Endothelial cell of umbilical vein (primary cell): ENCODE results near the gene SLAMF6. TPM values are rescaled to one million over a fixed set of nuclear protein-coding genes. Genes with fewer than 3 reads are reported as not detected.
A peak's percentile ranks its signal among the peaks of the same experiment; 100 is the strongest.

ENCODE experiments used
- BruUV-seq: library from RNA; stranded (reverse); fragments of 400-500 nt; replicated peaks from 2 replicates; lab custom pipeline; 2021; lab: Mats Ljungman, UMichigan
- CTCF ChIA-PET: fragments of 300-600, 350-600 bp; sonication (Branson Sonifier 250); formaldehyde crosslinking; loops from one replicate; lab custom pipeline; 2021; ENCODE audit warnings: antibody characterized with exemption, inconsistent platforms; lab: Charles Lee
- POLR2A ChIA-PET: fragments of 300-600, 350-600 bp; sonication (Branson Sonifier 250); formaldehyde crosslinking; loops from one replicate; lab custom pipeline; 2021; ENCODE audit warnings: antibody characterized with exemption, inconsistent platforms; lab: Charles Lee
- DNase-seq: peaks from one replicate; pipeline ENCODE4 v3.0.0-alpha.2; 2011; ENCODE audit warnings: low read depth, low spot score
- FAIRE-seq: peaks from 2 replicates; lab custom pipeline; 2011; peaks lifted over from hg19 to GRCh38; lab: Jason Lieb, UNC
- H2AFZ ChIP-seq: 2 replicates; pipeline ENCODE4 v1.6.0; 2012; ENCODE audit warnings: low read depth, low read length, control low read depth, inconsistent platforms
- H3K27ac ChIP-seq: 2 replicates; pipeline ENCODE4 v1.5.1; 2011; ENCODE audit warnings: low read depth, mild to moderate bottlenecking, control low read depth, low read length, moderate library complexity; ENCODE audit not compliant: insufficient read depth
- H3K27me3 ChIP-seq, 2 experiments: 2 replicates each; pipeline versions ENCODE4 v1.6.0 to v1.6.1; 2011; ENCODE audit warnings: low read length in 2 of 2, mixed read lengths in 1 of 2; ENCODE audit not compliant: control insufficient read depth in 2 of 2, insufficient read depth in 2 of 2
- H3K36me3 ChIP-seq, 2 experiments: 2 replicates in 1 of 2; 3 replicates in 1 of 2; pipeline ENCODE4 v1.5.1; 2011; ENCODE audit warnings: low read length in 2 of 2, mild to moderate bottlenecking in 1 of 2, moderate library complexity in 1 of 2; ENCODE audit not compliant: control insufficient read depth in 2 of 2, insufficient read depth in 2 of 2; ENCODE audit errors: extremely low read depth in 1 of 2
- H3K4me1 ChIP-seq: 3 replicates; pipeline ENCODE4 v1.5.1; 2011; ENCODE audit warnings: mild to moderate bottlenecking, low read length; ENCODE audit not compliant: control insufficient read depth, insufficient read depth; ENCODE audit errors: extremely low read depth
- H3K4me2 ChIP-seq: 2 replicates; pipeline ENCODE4 v1.6.1; 2011; ENCODE audit warnings: low read length, control low read depth, mixed read lengths; ENCODE audit not compliant: insufficient read depth
- H3K4me3 ChIP-seq, 3 experiments: fragments of 200-600 bp in 1 of 3; sonication (generic), shearing (Covaris generic) in 1 of 3; replicated peaks in 1 of 3; 2 replicates each; pipeline ENCODE4 v1.5.1; 2011 to 2016; ENCODE audit warnings: control low read depth in 3 of 3, low read length in 3 of 3, mild to moderate bottlenecking in 2 of 3, inconsistent platforms in 1 of 3, low read depth in 1 of 3, moderate library complexity in 1 of 3; ENCODE audit not compliant: insufficient read depth in 1 of 3
- H3K79me2 ChIP-seq: 2 replicates; pipeline ENCODE4 v1.6.0; 2012; ENCODE audit warnings: low read length, inconsistent platforms; ENCODE audit not compliant: control insufficient read depth, insufficient read depth
- H3K9ac ChIP-seq: replicated peaks from 2 replicates; pipeline ENCODE3; 2011; ENCODE audit warnings: low read length, control low read depth; ENCODE audit not compliant: insufficient read depth; ENCODE audit errors: extremely low read depth
- H3K9me1 ChIP-seq: replicated peaks from 3 replicates; pipeline ENCODE4 v1.6.0; 2011; ENCODE audit warnings: mild to moderate bottlenecking, low read length; ENCODE audit not compliant: control insufficient read depth, insufficient read depth; ENCODE audit errors: extremely low read depth
- H3K9me3 ChIP-seq: replicated peaks from 2 replicates; pipeline ENCODE4 v1.5.1; 2012; ENCODE audit warnings: low read length, inconsistent platforms; ENCODE audit not compliant: control insufficient read depth, insufficient read depth
- H4K20me1 ChIP-seq: replicated peaks from 2 replicates; pipeline ENCODE3; 2011; ENCODE audit warnings: mild to moderate bottlenecking, low read length; ENCODE audit not compliant: control insufficient read depth, insufficient read depth; ENCODE audit errors: extremely low read depth
- CTCF ChIP-seq, 2 donors: IDR thresholded peaks; 1 replicate in 1 of 2; 2 replicates in 1 of 2; pipeline ENCODE4 v1.5.1; 2011; ENCODE audit warnings: low read length in 2 of 2, mild to moderate bottlenecking in 2 of 2, moderate library complexity in 2 of 2, control low read depth in 1 of 2, inconsistent platforms in 1 of 2, low read depth in 1 of 2; ENCODE audit not compliant: insufficient read depth in 1 of 2; ENCODE audit errors: extremely low read depth in 1 of 2
- EZH2 ChIP-seq: IDR thresholded peaks from 2 replicates; pipeline ENCODE4 v1.6.1; 2012; ENCODE audit warnings: borderline replicate concordance, low read depth, mild to moderate bottlenecking, moderate library complexity, low read length, inconsistent platforms; ENCODE audit not compliant: severe bottlenecking
- FOS ChIP-seq: IDR thresholded peaks from 2 replicates; pipeline ENCODE4 v1.6.1; 2011; ENCODE audit warnings: mild to moderate bottlenecking, low read length, moderate library complexity, borderline replicate concordance; ENCODE audit not compliant: insufficient read depth
- GATA2 ChIP-seq: IDR thresholded peaks from 2 replicates; pipeline ENCODE4 v1.7.0; 2011; ENCODE audit warnings: low read depth, mild to moderate bottlenecking, moderate library complexity, mixed read lengths, low read length; ENCODE audit not compliant: insufficient read length, insufficient read depth
- JUN ChIP-seq: IDR thresholded peaks from 2 replicates; pipeline ENCODE4 v1.6.1; 2011; ENCODE audit warnings: borderline replicate concordance, low read depth; ENCODE audit not compliant: insufficient read length, insufficient read depth
- MAX ChIP-seq: IDR thresholded peaks from 2 replicates; pipeline ENCODE4 v1.6.1; 2011; ENCODE audit not compliant: insufficient read depth, insufficient read length
- MYC ChIP-seq: IDR thresholded peaks from one replicate; pipeline ENCODE4 v1.6.1; 2011; ENCODE audit warnings: mild to moderate bottlenecking, low read depth, low read length
- POLR2A ChIP-seq: IDR thresholded peaks from 2 replicates; pipeline ENCODE4 v1.6.1; 2012; ENCODE audit warnings: low read depth, mild to moderate bottlenecking, control low read depth, low read length
- POLR2AphosphoS5 ChIP-seq: IDR thresholded peaks from 2 replicates; pipeline ENCODE4 v1.6.1; 2012; ENCODE audit warnings: low read depth, mild to moderate bottlenecking, control low read depth, low read length, moderate library complexity; ENCODE audit not compliant: insufficient read depth
- dilution Hi-C: fragments of 300-500 bp; cut with MboI; formaldehyde crosslinking; loops from one replicate; pipeline ENCODE4 v1.15.0; 2019; ENCODE audit warnings: low sequenced_read_pairs; ENCODE audit not compliant: extremely low pct_ligation_motif_present
- intact Hi-C: fragments of 100-400 bp; cut with micrococcal nuclease; formaldehyde crosslinking; loops from one replicate; pipeline ENCODE4 v1.10.0; 2022
- polyA plus RNA-seq, 4 experiments: library from polyadenylated mRNA; depleted of rRNA in 3 of 4; stranded (reverse) in 3 of 4; unstranded in 1 of 4; fragments of >200 nt; gene quantifications; 2 replicates each; pipeline versions ENCODE4 v1.2.1 to v1.2.3, GENCODE V29; 2011 to 2012; ENCODE audit warnings: missing spikeins in 1 of 4
- total RNA-seq: library from RNA; stranded (reverse); gene quantifications from 2 replicates; pipeline ENCODE4 v1.2.3, GENCODE V29; 2021

The SLAMF6 gene
- total and polyA plus RNA-seq, 2 donors (not counting 3 experiments of a cell fraction or from before 2014, with no cell fraction given), result not detected

- H3K27me3 ChIP-seq, result no peaks in the 10 kb centered on the region
- ChIA-PET POLR2A (no interaction called here), CTCF (no interaction called here)
- no peak overlapping the region for H2AFZ ChIP-seq
- DNase-seq, result no peak
- no peak overlapping the region for H3K4me2 ChIP-seq
- no peaks in the 10 kb centered on the region for H3K9me1 ChIP-seq
- H3K79me2 ChIP-seq, result no peaks in the 10 kb centered on the region
- H3K9me3 ChIP-seq, result no peaks in the 10 kb centered on the region
- dilution Hi-C loops, result no loop called here
- H3K36me3 ChIP-seq, result no peaks in the 10 kb centered on the region
- H3K27ac ChIP-seq, result no peak overlapping the region
- no peak for FAIRE-seq
- no peaks in the 10 kb centered on the region for H4K20me1 ChIP-seq
- TF ChIP-seq CTCF (IDR thresholded peaks at IDR 0.05; ENCODE audit: extremely low read depth in 1 of 2, insufficient read depth in 1 of 2, low read depth in 1 of 2, low read length in 2 of 2), result peak in 1 of 2 donors; percentile 38
- TF ChIP-seq MAX, result no peak
- no TSS peak for BruUV-seq
- intact Hi-C loops, result no loop called here
- H3K4me3 ChIP-seq, result no peak overlapping the region
- H3K9ac ChIP-seq, result no peak overlapping the region
- no peaks in the 10 kb centered on the region for H3K4me1 ChIP-seq
Measured at GRCh38 chr1:160494620-160495019, 28.4 kb downstream of the SLAMF6 start.

GRCh38 chr1:160492617-160493016, 30.4 kb downstream of the SLAMF6 start:
- ChIA-PET POLR2A (no interaction called here), CTCF (no interaction called here)
- H3K36me3 ChIP-seq, result no peaks in the 10 kb centered on the region
- FAIRE-seq (no peak), DNase-seq (no peak)
- H3K27ac ChIP-seq, result no peak overlapping the region
- H3K9ac ChIP-seq, result no peak overlapping the region
- BruUV-seq, result no TSS peak
- H3K9me3 ChIP-seq, result no peaks in the 10 kb centered on the region
- H4K20me1 ChIP-seq, result no peaks in the 10 kb centered on the region
- no peak overlapping the region for H3K4me2 ChIP-seq
- H3K79me2 ChIP-seq, result no peaks in the 10 kb centered on the region
- no peaks in the 10 kb centered on the region for H3K9me1 ChIP-seq
- no peaks in the 10 kb centered on the region for H3K4me1 ChIP-seq
- H2AFZ ChIP-seq, result no peak overlapping the region
- intact Hi-C loops (no loop called here), dilution Hi-C loops (no loop called here)
- no peak overlapping the region for H3K4me3 ChIP-seq
- no peaks in the 10 kb centered on the region for H3K27me3 ChIP-seq
- no peak for TF ChIP-seq POLR2AphosphoS5
- no peak for TF ChIP-seq MYC
- no peak for TF ChIP-seq MAX
- no peak for TF ChIP-seq EZH2
- TF ChIP-seq POLR2A, result no peak
- TF ChIP-seq GATA2, result no peak
- TF ChIP-seq CTCF (IDR thresholded peaks at IDR 0.05; ENCODE audit: extremely low read depth in 1 of 2, insufficient read depth in 1 of 2, low read depth in 1 of 2, low read length in 2 of 2), result no peak
- no peak for TF ChIP-seq FOS
- no peak for TF ChIP-seq JUN
